K562 (cell line): ENCODE data around the gene TIGD1. TPM values are rescaled to one million over a fixed set of nuclear protein-coding genes. Genes with fewer than 3 reads are reported as not detected.
A peak's percentile ranks its signal among the peaks of the same experiment; 100 is the strongest.

ENCODE experiments used
- CHD2 ChIP-seq: IDR thresholded peaks from 2 replicates; pipeline ENCODE4 v1.6.1; 2011; ENCODE audit warnings: low read depth, low read length
- ETV6 ChIP-seq, 3 experiments: fragments of 150-350 bp in 1 of 3; sonication (generic) in 1 of 3; formaldehyde crosslinking in 1 of 3; IDR thresholded peaks; 2 replicates each; pipeline versions ENCODE4 v1.6.1 to v1.8.0; 2014 to 2022; ENCODE audit warnings: borderline replicate concordance in 2 of 3, low read depth in 2 of 3, antibody characterized with exemption in 1 of 3, low read length in 1 of 3, mild to moderate bottlenecking in 1 of 3, missing genetic modification reagents in 1 of 3
- FOXP4 ChIP-seq: sonication (generic); formaldehyde crosslinking; IDR thresholded peaks from 2 replicates; pipeline ENCODE4 v1.8.0; 2022; ENCODE audit warnings: mild to moderate bottlenecking, missing genetic modification reagents, borderline replicate concordance
- MEF2A ChIP-seq: IDR thresholded peaks from 2 replicates; pipeline ENCODE4 v1.6.1; 2011; ENCODE audit warnings: low read depth, mild to moderate bottlenecking, low read length, moderate library complexity; ENCODE audit not compliant: control insufficient read depth
- MTA2 ChIP-seq: fragments of 450-650 bp; IDR thresholded peaks from 2 replicates; pipeline ENCODE4 v1.6.1; 2016; ENCODE audit warnings: low read depth
- NR0B1 ChIP-seq: fragments of 450-650 bp; IDR thresholded peaks from one replicate; pipeline ENCODE4 v1.6.1; 2018; ENCODE audit warnings: mild to moderate bottlenecking, moderate library complexity; ENCODE audit not compliant: partially characterized antibody
- POLR2B ChIP-seq: fragments of 450-650 bp; IDR thresholded peaks from 2 replicates; pipeline ENCODE4 v1.6.1; 2018; ENCODE audit warnings: low read depth; ENCODE audit not compliant: partially characterized antibody
- SLC30A9 ChIP-seq: fragments of 250-450 bp; sonication (Bioruptor Pico); IDR thresholded peaks from 2 replicates; pipeline ENCODE4 v1.8.0; 2022; ENCODE audit warnings: mild to moderate bottlenecking, moderate library complexity
- ZBTB7A ChIP-seq: IDR thresholded peaks from 2 replicates; pipeline ENCODE4 v1.6.1; 2011; ENCODE audit warnings: low read depth, mild to moderate bottlenecking, low read length, moderate library complexity, borderline replicate concordance; ENCODE audit not compliant: control insufficient read depth
- ZNF79 ChIP-seq: fragments of 250-450 bp; sonication (Bioruptor Pico); IDR thresholded peaks from 2 replicates; pipeline ENCODE4 v1.4.0; 2020; ENCODE audit warnings: low read depth, mild to moderate bottlenecking, moderate library complexity
- polyA plus RNA-seq, 8 experiments: library from polyadenylated mRNA; depleted of rRNA in 4 of 8; stranded (reverse) in 5 of 8; unstranded in 3 of 8; fragments of >200 nt; fragmentation: Nextera tagmentation in 2 of 8; fragmentation: Illumina TruSeq in 1 of 8; extraction: Ambion mirVana in 2 of 8; extraction: Trizol in 1 of 8; gene quantifications; 2 replicates each; pipeline versions ENCODE4 v1.2.1 to v1.2.3, GENCODE V29; 2011 to 2014; ENCODE audit warnings: inconsistent platforms in 1 of 8, missing spikeins in 1 of 8
- total RNA-seq, 7 experiments: library from RNA; depleted of rRNA in 6 of 7; stranded (reverse); fragments of >200 nt in 6 of 7; fragmentation: Illumina TruSeq in 2 of 7; extraction: Trizol in 2 of 7; gene quantifications; 2 replicates each; pipeline versions ENCODE4 v1.2.1 to v1.2.3, GENCODE V29; 2011 to 2021; ENCODE audit warnings: low replicate concordance in 1 of 7
- TF ChIP-seq, protein P1 (sequence below), 2 experiments: fragments of 450-650 bp; formaldehyde crosslinking in 1 of 2; IDR thresholded peaks; 2 replicates each; pipeline versions ENCODE4 v1.4.0 to v1.6.1; 2014 to 2020; ENCODE audit warnings: mild to moderate bottlenecking in 2 of 2, borderline replicate concordance in 1 of 2, low read depth in 1 of 2

TIGD1 gene
- total and polyA plus RNA-seq, 9 of the 15 experiments (the other 6 are each of a cell fraction or from before 2014, with no cell fraction given) = 2.0 to 10.1 (median 6.6) TPM

DNA sequence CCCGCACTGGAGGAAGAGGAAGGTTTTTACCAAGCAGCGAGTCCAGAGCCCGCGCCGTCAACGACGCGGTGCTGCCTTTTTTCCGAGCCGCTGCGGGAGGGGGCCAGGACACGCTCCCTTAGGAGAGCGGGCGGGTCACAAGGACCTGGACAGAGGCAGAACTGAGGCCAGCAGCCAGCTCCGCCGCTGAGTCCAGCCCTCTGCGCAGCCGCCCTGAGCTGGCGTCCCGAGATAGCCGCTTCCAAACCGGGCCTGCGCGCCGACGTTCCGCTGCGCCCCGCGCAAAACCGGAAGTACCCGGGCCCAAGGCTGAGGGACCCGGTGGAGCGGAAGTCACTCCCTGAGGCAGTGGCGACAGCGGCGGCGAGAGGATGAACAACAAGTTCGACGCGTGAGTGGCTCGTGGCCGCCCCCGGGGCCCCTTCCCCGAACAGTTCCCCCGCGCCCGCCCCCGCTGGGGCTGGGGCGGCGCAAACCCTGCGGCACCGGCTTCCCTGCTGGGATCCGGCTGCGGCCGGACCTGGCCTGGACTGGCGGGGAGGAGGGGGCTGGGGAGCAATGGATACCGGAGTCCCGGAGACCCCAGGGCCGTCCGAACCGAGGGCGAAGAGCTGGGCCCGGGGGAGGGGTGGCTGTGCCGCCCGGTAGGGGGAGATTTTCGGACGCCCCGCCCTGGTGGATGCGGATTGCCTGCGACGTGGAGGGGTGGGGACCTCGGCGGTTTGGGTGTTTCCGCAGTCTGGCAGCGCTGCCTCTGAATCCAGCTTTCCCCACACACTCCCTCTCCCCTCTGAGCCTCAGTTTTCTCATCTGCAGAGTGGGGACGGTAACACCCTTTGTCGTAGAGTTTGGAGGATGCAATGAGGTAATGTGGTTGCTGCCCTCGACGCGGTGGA is at the start of gene TIGD1, which contains the start of gene EIF4E2 (continued):
- TF ChIP-seq NR0B1 (no peak), FOXP4 (no peak), ETV6 (IDR thresholded peaks at IDR 0.05; ENCODE audit: borderline replicate concordance in 1 of 2, low read depth in 2 of 2, low read length in 1 of 2) (no peak), ETV6 (CRISPR knock-in tag; IDR thresholded peaks at IDR 0.05; ENCODE audit: borderline replicate concordance) (no peak), ZBTB7A (peak; percentile 95), MTA2 (no peak), CHD2 (no peak), MEF2A (peak; percentile 14; the same call in 1 of the 2 replicates), POLR2B (peak; percentile 79), ZNF79 (no peak), SLC30A9 (CRISPR knock-in tag) (no peak)
- TF ChIP-seq, protein P1, sequence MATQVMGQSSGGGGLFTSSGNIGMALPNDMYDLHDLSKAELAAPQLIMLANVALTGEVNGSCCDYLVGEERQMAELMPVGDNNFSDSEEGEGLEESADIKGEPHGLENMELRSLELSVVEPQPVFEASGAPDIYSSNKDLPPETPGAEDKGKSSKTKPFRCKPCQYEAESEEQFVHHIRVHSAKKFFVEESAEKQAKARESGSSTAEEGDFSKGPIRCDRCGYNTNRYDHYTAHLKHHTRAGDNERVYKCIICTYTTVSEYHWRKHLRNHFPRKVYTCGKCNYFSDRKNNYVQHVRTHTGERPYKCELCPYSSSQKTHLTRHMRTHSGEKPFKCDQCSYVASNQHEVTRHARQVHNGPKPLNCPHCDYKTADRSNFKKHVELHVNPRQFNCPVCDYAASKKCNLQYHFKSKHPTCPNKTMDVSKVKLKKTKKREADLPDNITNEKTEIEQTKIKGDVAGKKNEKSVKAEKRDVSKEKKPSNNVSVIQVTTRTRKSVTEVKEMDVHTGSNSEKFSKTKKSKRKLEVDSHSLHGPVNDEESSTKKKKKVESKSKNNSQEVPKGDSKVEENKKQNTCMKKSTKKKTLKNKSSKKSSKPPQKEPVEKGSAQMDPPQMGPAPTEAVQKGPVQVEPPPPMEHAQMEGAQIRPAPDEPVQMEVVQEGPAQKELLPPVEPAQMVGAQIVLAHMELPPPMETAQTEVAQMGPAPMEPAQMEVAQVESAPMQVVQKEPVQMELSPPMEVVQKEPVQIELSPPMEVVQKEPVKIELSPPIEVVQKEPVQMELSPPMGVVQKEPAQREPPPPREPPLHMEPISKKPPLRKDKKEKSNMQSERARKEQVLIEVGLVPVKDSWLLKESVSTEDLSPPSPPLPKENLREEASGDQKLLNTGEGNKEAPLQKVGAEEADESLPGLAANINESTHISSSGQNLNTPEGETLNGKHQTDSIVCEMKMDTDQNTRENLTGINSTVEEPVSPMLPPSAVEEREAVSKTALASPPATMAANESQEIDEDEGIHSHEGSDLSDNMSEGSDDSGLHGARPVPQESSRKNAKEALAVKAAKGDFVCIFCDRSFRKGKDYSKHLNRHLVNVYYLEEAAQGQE (IDR thresholded peaks at IDR 0.05; ENCODE audit: borderline replicate concordance) = peak; percentile 87
- TF ChIP-seq, protein P1 (CRISPR knock-in tag; IDR thresholded peaks at IDR 0.05; ENCODE audit: low read depth) = 0 out of 2 replicates have a peak, but pooled peaks have one; percentile 31
